HepG2 (cell line): ENCODE measurements around the gene ZDHHC8. TPM values are rescaled to one million over a fixed set of nuclear protein-coding genes. Genes with fewer than 3 reads are reported as not detected.
A peak's percentile ranks its signal among the peaks of the same experiment; 100 is the strongest.

Experiments
- CC2D1A ChIP-seq: sonication (generic); formaldehyde crosslinking; IDR thresholded peaks from 2 replicates; pipeline ENCODE4 v1.8.1; 2023; ENCODE audit warnings: mild to moderate bottlenecking, missing genetic modification reagents
- CCDC6 ChIP-seq: sonication (generic); formaldehyde crosslinking; IDR thresholded peaks from 2 replicates; pipeline ENCODE4 v1.8.1; 2022; ENCODE audit warnings: mild to moderate bottlenecking, missing genetic modification reagents, moderate library complexity
- CENPX ChIP-seq: sonication (generic); formaldehyde crosslinking; IDR thresholded peaks from 2 replicates; pipeline ENCODE4 v1.9.0; 2021; ENCODE audit warnings: mild to moderate bottlenecking, missing genetic modification reagents, moderate library complexity
- CHD2 ChIP-seq: IDR thresholded peaks from 2 replicates; pipeline ENCODE4 v1.6.1; 2011; ENCODE audit warnings: low read depth, low read length, improper control_type of control experiment
- IKZF1 ChIP-seq: fragments of 450-650 bp; IDR thresholded peaks from 2 replicates; pipeline ENCODE4 v1.7.1; 2016
- KAT2B ChIP-seq: fragments of 150-350 bp; IDR thresholded peaks from 2 replicates; pipeline ENCODE4 v1.6.1; 2014; ENCODE audit warnings: low read depth, low read length, borderline replicate concordance
- MIER3 ChIP-seq: IDR thresholded peaks from 2 replicates; pipeline ENCODE4 v1.6.1; 2016; ENCODE audit warnings: missing compliant biosample characterization, borderline replicate concordance
- PHB2 ChIP-seq: fragments of 450-650 bp; IDR thresholded peaks from 2 replicates; pipeline ENCODE4 v1.6.1; 2018; ENCODE audit not compliant: partially characterized antibody
- RBAK ChIP-seq: sonication (generic); formaldehyde crosslinking; IDR thresholded peaks from 2 replicates; pipeline ENCODE4 v1.5.1; 2020; ENCODE audit warnings: mild to moderate bottlenecking, missing genetic modification reagents
- SP2 ChIP-seq: sonication (generic); formaldehyde crosslinking; IDR thresholded peaks from 2 replicates; pipeline ENCODE4 v1.5.1; 2020; ENCODE audit warnings: mild to moderate bottlenecking, missing genetic modification reagents
- TEF ChIP-seq: sonication (generic); formaldehyde crosslinking; IDR thresholded peaks from 2 replicates; pipeline ENCODE4 v1.5.0; 2020; ENCODE audit warnings: missing genetic modification reagents
- TFAP4 ChIP-seq: sonication (generic); IDR thresholded peaks from 2 replicates; pipeline ENCODE4 v1.6.1; 2016; ENCODE audit warnings: low read depth, borderline replicate concordance
- TRAFD1 ChIP-seq: sonication (generic); formaldehyde crosslinking; IDR thresholded peaks from 2 replicates; pipeline ENCODE4 v1.5.1; 2020; ENCODE audit warnings: missing genetic modification reagents, mild to moderate bottlenecking, borderline replicate concordance
- U2AF2 ChIP-seq: fragments of 200-400 bp; formaldehyde crosslinking; IDR thresholded peaks from 2 replicates; pipeline ENCODE4 v1.6.1; 2017; ENCODE audit warnings: low read depth, mild to moderate bottlenecking, low read length
- YEATS2 ChIP-seq: sonication (generic); formaldehyde crosslinking; IDR thresholded peaks from 2 replicates; pipeline ENCODE4 v1.4.0; 2020; ENCODE audit warnings: missing genetic modification reagents, borderline replicate concordance
- ZBTB2 ChIP-seq: sonication (generic); formaldehyde crosslinking; IDR thresholded peaks from 2 replicates; pipeline ENCODE4 v1.8.0; 2022; ENCODE audit warnings: low read depth, missing genetic modification reagents
- ZNF276 ChIP-seq: sonication (generic); formaldehyde crosslinking; IDR thresholded peaks from 2 replicates; pipeline ENCODE4 v1.4.0; 2020; ENCODE audit warnings: mild to moderate bottlenecking, low read depth, missing genetic modification reagents
- ZNF282 ChIP-seq: fragments of 450-650 bp; IDR thresholded peaks from 2 replicates; pipeline ENCODE4 v1.6.1; 2018; ENCODE audit not compliant: partially characterized antibody
- ZNF552 ChIP-seq: sonication (generic); formaldehyde crosslinking; IDR thresholded peaks from 2 replicates; pipeline ENCODE4 v1.9.0; 2022; ENCODE audit warnings: missing genetic modification reagents, mild to moderate bottlenecking, borderline replicate concordance
- ZNF589 ChIP-seq: sonication (generic); formaldehyde crosslinking; conservative IDR thresholded peaks from 2 replicates; pipeline ENCODE4 v1.8.0; 2022; ENCODE audit warnings: mild to moderate bottlenecking, moderate library complexity, missing genetic modification reagents
- ZNF597 ChIP-seq: sonication (generic); formaldehyde crosslinking; IDR thresholded peaks from 2 replicates; pipeline ENCODE4 v1.5.0; 2020; ENCODE audit warnings: missing genetic modification reagents
- ZNF878 ChIP-seq: sonication (generic); formaldehyde crosslinking; IDR thresholded peaks from 2 replicates; pipeline ENCODE4 v1.8.1; 2023; ENCODE audit warnings: mild to moderate bottlenecking, missing genetic modification reagents, moderate library complexity
- polyA plus RNA-seq, 8 experiments: library from polyadenylated mRNA; depleted of rRNA in 3 of 8; stranded (reverse) in 7 of 8; unstranded in 1 of 8; fragments of >200 nt; fragmentation: Illumina TruSeq in 4 of 8; extraction: Trizol in 4 of 8; gene quantifications; 2 replicates each; pipeline versions ENCODE4 v1.2.1 to v1.2.3, GENCODE V29; 2011 to 2016; ENCODE audit warnings: low read depth in 4 of 8, missing spikeins in 1 of 8, mixed read lengths in 1 of 8; ENCODE audit not compliant: insufficient read depth in 1 of 8
- total RNA-seq, 5 experiments: library from RNA; depleted of rRNA; stranded (reverse); fragments of >200 nt; fragmentation: Illumina TruSeq; extraction: Trizol; gene quantifications; 2 replicates each; pipeline ENCODE4 v1.2.3, GENCODE V29; 2016; ENCODE audit warnings: low read depth in 1 of 5

The ZDHHC8 gene
- total and polyA plus RNA-seq, 2 of the 13 experiments (the other 11 are each of a cell fraction or from before 2014, with no cell fraction given): 7.5 to 21.3 TPM

GRCh38 chr22:20116951-20117632 is 14.5 kb upstream of the ZDHHC8 start, which contains the start of gene TRMT2A (continued):
- TF ChIP-seq ZNF597 (CRISPR knock-in tag) (no peak), ZBTB2 (CRISPR knock-in tag) (peak; percentile 99), RBAK (CRISPR knock-in tag) (no peak), CCDC6 (CRISPR knock-in tag) (no peak; the same call in none of the 2 replicates), MIER3 (CRISPR knock-in tag) (no peak; the same call in 1 of the 2 replicates), ZNF878 (CRISPR knock-in tag) (peak; percentile 88), ZNF276 (CRISPR knock-in tag) (peak; percentile 98), YEATS2 (CRISPR knock-in tag) (peak; percentile 88), ZNF552 (CRISPR knock-in tag) (0 out of 2 replicates have a peak, but pooled peaks have one; percentile 34), IKZF1 (no peak), TRAFD1 (no peak), PHB2 (no peak), TEF (CRISPR knock-in tag) (no peak), CC2D1A (CRISPR knock-in tag) (no peak), TFAP4 (no peak; the same call in 1 of the 2 replicates), CHD2 (peak; percentile 47; the same call in 1 of the 2 replicates), CENPX (CRISPR knock-in tag) (no peak), ZNF589 (CRISPR knock-in tag) (peak; percentile 87; the same call in 1 of the 2 replicates), KAT2B (no peak), ZNF282 (no peak), SP2 (CRISPR knock-in tag) (peak; percentile 73), U2AF2 (0 out of 2 replicates have a peak, but pooled peaks have one; percentile 63)
